OCI-LY1 (cell line): ENCODE data around the gene MACROD2.

Experiments
- H2AFZ ChIP-seq: fragments of 200-600 bp; sonication (generic), shearing (Covaris generic); 2 replicates; pipeline ENCODE4 v1.6.0; 2014; ENCODE audit warnings: antibody characterized with exemption, mild to moderate bottlenecking, low read length
- H3F3A ChIP-seq: fragments of 200-600 bp; sonication (generic), shearing (Covaris generic); 2 replicates; pipeline ENCODE4 v1.6.0; 2014; ENCODE audit warnings: mild to moderate bottlenecking, antibody characterized with exemption, low read length, moderate library complexity; ENCODE audit not compliant: insufficient read depth
- H3K27ac ChIP-seq: fragments of 200-600 bp; sonication (generic); 2 replicates; pipeline ENCODE4 v1.5.1; 2014; ENCODE audit warnings: low read length, mixed run types, mild to moderate bottlenecking, low read depth; ENCODE audit not compliant: poor library complexity, severe bottlenecking
- H3K27me3 ChIP-seq: fragments of 200-600 bp; sonication (generic); 2 replicates; pipeline ENCODE4 v1.6.0; 2014; ENCODE audit warnings: antibody characterized with exemption, mild to moderate bottlenecking, low read length, moderate library complexity; ENCODE audit not compliant: insufficient read depth
- H3K36me3 ChIP-seq: fragments of 200-600 bp; sonication (generic); 2 replicates; pipeline ENCODE4 v1.6.1; 2014; ENCODE audit warnings: mild to moderate bottlenecking, antibody characterized with exemption, low read length, moderate library complexity, mixed read lengths; ENCODE audit not compliant: insufficient read depth
- H3K4me1 ChIP-seq: fragments of 200-600 bp; sonication (generic); 2 replicates; pipeline ENCODE4 v1.5.1; 2014; ENCODE audit warnings: mild to moderate bottlenecking, low read length, moderate library complexity; ENCODE audit not compliant: insufficient read depth, severe bottlenecking
- H3K4me2 ChIP-seq: fragments of 200-600 bp; sonication (generic), shearing (Covaris generic); 2 replicates; pipeline ENCODE4 v1.6.1; 2014; ENCODE audit warnings: low read length
- H3K4me3 ChIP-seq: fragments of 200-600 bp; sonication (generic); 2 replicates; pipeline ENCODE4 v1.5.1; 2014; ENCODE audit warnings: low read length, low read depth, mild to moderate bottlenecking, mixed read lengths; ENCODE audit not compliant: poor library complexity, severe bottlenecking
- H3K79me2 ChIP-seq: fragments of 200-600 bp; shearing (Covaris generic); 2 replicates; pipeline ENCODE4 v1.6.1; 2016; ENCODE audit warnings: mixed run types, low read length, mixed read lengths; ENCODE audit not compliant: insufficient read depth
- H3K9ac ChIP-seq: fragments of 200-600 bp; sonication (generic), shearing (Covaris generic); 2 replicates; pipeline ENCODE4 v1.6.1; 2014; ENCODE audit warnings: mild to moderate bottlenecking, low read length, mixed read lengths
- H3K9me2 ChIP-seq: fragments of 200-600 bp; sonication (generic), shearing (Covaris generic); 2 replicates; pipeline ENCODE4 v1.6.1; 2014; ENCODE audit warnings: low read depth, mild to moderate bottlenecking, low read length, mixed read lengths
- H3K9me3 ChIP-seq: fragments of 200-600 bp; shearing (Covaris generic); 2 replicates; pipeline ENCODE4 v1.6.1; 2014; ENCODE audit warnings: low read length, mixed read lengths
- H4K20me1 ChIP-seq: fragments of 200-600 bp; sonication (generic), shearing (Covaris generic); 2 replicates; pipeline ENCODE4 v1.6.0; 2016; ENCODE audit warnings: mild to moderate bottlenecking, low read length; ENCODE audit not compliant: insufficient read depth
- CTCF ChIP-seq: fragments of 200-600 bp; sonication (generic), shearing (Covaris generic); IDR thresholded peaks from 2 replicates; pipeline ENCODE4 v1.5.1; 2017; ENCODE audit warnings: mild to moderate bottlenecking, antibody characterized with exemption, low read length, moderate library complexity, mixed read lengths
- EZH2 ChIP-seq: fragments of 200-600 bp; sonication (generic), shearing (Covaris generic); IDR thresholded peaks from 2 replicates; pipeline ENCODE4 v1.8.0; 2017; ENCODE audit warnings: borderline replicate concordance, mixed run types, mild to moderate bottlenecking, antibody characterized with exemption, low read length, moderate library complexity, mixed read lengths

MACROD2 gene

DNA sequence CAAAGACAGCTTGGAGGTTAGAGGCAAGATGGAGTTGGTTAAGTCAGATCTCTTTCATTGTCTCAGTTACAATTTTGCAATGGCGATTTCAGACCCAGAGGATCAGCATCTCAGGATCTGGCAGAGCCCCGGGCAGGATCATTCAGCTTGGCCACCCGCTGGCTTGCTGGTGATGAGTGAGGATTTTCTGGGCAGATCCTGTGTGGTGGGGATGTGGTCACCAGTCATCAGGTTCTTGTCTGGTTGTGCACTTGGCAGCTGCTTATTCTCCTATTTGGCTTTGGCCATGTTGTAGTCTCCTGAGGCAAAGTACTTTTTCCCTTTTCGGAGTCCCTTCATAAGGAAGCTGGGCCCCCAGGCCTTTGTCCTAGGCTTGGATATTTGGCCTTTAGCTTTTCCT is 1624.0 kb downstream of the MACROD2 start:
- no peak overlapping the region for H3K9ac ChIP-seq
- H3K4me3 ChIP-seq = no peak overlapping the region
- no peaks in the 10 kb centered on the region for H3K4me1 ChIP-seq
- no peak overlapping the region for H3K27ac ChIP-seq
- no peak overlapping the region for H2AFZ ChIP-seq
- H3K79me2 ChIP-seq = no peaks in the 10 kb centered on the region
- H3K4me2 ChIP-seq = no peak overlapping the region
- H3K9me3 ChIP-seq = no peaks in the 10 kb centered on the region
- no peaks in the 10 kb centered on the region for H3K27me3 ChIP-seq
- no peak for TF ChIP-seq EZH2
- no peak for TF ChIP-seq CTCF
- H3F3A ChIP-seq = no peaks in the 10 kb centered on the region
- H4K20me1 ChIP-seq = no peaks in the 10 kb centered on the region
- H3K9me2 ChIP-seq = no peaks in the 10 kb centered on the region
- no peaks in the 10 kb centered on the region for H3K36me3 ChIP-seq

DNA sequence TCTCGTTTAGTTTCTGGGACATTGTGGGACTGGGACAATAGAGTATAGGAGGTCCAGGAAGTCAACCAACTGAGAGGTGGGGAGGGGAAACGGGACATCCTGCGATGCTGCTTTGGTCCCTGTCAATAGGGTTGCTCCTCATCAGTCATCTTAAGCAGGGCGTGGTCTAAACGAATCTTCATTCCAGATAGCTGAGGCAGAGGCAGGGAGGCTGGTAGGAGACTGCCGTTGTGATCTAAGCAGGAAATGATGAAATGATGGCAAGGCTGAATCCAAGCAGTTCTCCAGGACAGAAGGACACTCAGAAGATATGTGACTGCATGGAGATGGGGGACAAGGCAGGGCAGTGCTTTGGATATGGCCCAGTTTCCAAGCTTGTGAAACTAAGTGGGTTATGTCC is 1624.5 kb downstream of the MACROD2 start:
- no peaks in the 10 kb centered on the region for H3K9me2 ChIP-seq
- no peaks in the 10 kb centered on the region for H3K9me3 ChIP-seq
- no peak overlapping the region for H3K27ac ChIP-seq
- H3K4me2 ChIP-seq = no peak overlapping the region
- no peaks in the 10 kb centered on the region for H3K79me2 ChIP-seq
- H3K4me1 ChIP-seq = no peaks in the 10 kb centered on the region
- no peaks in the 10 kb centered on the region for H4K20me1 ChIP-seq
- no peak overlapping the region for H2AFZ ChIP-seq
- TF ChIP-seq EZH2 (no peak), CTCF (no peak)
- no peak overlapping the region for H3K4me3 ChIP-seq
- H3K27me3 ChIP-seq = no peaks in the 10 kb centered on the region
- H3K9ac ChIP-seq = no peak overlapping the region
- no peaks in the 10 kb centered on the region for H3K36me3 ChIP-seq
- no peaks in the 10 kb centered on the region for H3F3A ChIP-seq

DNA sequence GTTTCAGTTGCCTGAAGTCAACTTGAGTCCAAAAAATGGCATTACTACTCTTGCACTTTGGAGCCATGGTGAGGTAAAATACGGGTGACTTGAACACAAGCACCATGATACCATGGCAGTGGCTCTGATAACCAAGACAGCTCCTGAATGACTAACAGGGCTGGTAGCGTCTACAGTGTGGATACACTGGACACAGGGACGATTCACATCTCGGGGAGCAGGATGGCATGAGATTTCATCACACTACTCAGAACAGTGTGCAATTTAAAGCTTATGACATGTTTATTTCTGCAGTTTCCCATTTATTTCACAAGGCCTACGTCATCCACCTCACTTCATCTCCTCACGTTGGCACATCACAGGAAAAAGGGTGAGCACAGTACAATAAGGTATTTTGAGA is 1627.1 kb downstream of the MACROD2 start:
- Histone ChIP-seq H4K20me1 (no peaks in the 10 kb centered on the region), H3K9me2 (no peaks in the 10 kb centered on the region), H3K79me2 (no peaks in the 10 kb centered on the region), H3K4me2 (no peak overlapping the region), H3K36me3 (no peaks in the 10 kb centered on the region), H2AFZ (no peak overlapping the region), H3K27ac (no peak overlapping the region), H3K4me3 (no peak overlapping the region), H3K4me1 (no peaks in the 10 kb centered on the region), H3K27me3 (no peaks in the 10 kb centered on the region), H3K9me3 (no peaks in the 10 kb centered on the region), H3F3A (no peaks in the 10 kb centered on the region), H3K9ac (no peak overlapping the region)
- TF ChIP-seq EZH2 (no peak), CTCF (no peak)
